Fibroblast of lung (primary cell): ENCODE results near the gene BUB1B.

Experiments
- EZH2 ChIP-seq: IDR thresholded peaks from 2 replicates; pipeline ENCODE4 v1.5.1; 2012; ENCODE audit warnings: low read length, control low read depth, mild to moderate bottlenecking; ENCODE audit errors: missing control alignments
- TF ChIP-seq, protein P1 (sequence below), 2 donors: IDR thresholded peaks in 1 of 2; conservative IDR thresholded peaks in 1 of 2; 1 replicate in 1 of 2; 2 replicates in 1 of 2; pipeline ENCODE4 v1.5.1; 2011 to 2012; ENCODE audit warnings: low read length in 2 of 2, control low read depth in 1 of 2, inconsistent platforms in 1 of 2, low read depth in 1 of 2, mild to moderate bottlenecking in 1 of 2

DNA sequence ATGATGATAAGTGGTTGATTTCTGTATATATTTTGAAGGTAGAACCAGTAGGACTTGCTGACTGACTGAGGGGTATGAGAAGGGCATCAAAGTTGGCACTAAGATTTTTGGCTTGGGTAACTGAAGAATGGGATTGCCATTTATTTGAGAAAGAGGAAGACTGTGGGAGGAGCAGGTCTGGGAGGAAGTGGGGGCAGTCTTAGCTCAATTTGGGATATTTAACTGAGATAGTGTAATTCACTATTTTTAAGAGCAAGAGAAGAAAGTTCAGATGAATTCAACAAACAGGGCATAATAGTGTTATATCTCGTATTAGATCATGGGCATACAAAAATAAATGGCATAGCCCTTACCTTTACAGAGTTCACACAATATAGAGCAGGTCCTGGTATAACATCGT is 1.7 kb downstream of the BUB1B start:
- TF ChIP-seq, protein P1, sequence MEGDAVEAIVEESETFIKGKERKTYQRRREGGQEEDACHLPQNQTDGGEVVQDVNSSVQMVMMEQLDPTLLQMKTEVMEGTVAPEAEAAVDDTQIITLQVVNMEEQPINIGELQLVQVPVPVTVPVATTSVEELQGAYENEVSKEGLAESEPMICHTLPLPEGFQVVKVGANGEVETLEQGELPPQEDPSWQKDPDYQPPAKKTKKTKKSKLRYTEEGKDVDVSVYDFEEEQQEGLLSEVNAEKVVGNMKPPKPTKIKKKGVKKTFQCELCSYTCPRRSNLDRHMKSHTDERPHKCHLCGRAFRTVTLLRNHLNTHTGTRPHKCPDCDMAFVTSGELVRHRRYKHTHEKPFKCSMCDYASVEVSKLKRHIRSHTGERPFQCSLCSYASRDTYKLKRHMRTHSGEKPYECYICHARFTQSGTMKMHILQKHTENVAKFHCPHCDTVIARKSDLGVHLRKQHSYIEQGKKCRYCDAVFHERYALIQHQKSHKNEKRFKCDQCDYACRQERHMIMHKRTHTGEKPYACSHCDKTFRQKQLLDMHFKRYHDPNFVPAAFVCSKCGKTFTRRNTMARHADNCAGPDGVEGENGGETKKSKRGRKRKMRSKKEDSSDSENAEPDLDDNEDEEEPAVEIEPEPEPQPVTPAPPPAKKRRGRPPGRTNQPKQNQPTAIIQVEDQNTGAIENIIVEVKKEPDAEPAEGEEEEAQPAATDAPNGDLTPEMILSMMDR (conservative IDR thresholded peaks at IDR 0.05 in 1 of 2, IDR thresholded peaks at IDR 0.05 in 1 of 2; ENCODE audit: low read depth in 1 of 2, low read length in 2 of 2), result no peak
- TF ChIP-seq EZH2, result no peak
